ENCODE measurements around the gene IFT172.

GRCh38 chr2:27448381-27448780, 41.2 kb downstream of the IFT172 start:
- TF ChIP-seq POLR2A (IDR thresholded peaks at IDR 0.05) (no peak), CTCF (IDR thresholded peaks at IDR 0.05) (no peak)
